ENCODE measurements around the gene TMEM116. TPM values are rescaled to one million over a fixed set of nuclear protein-coding genes. Genes with fewer than 3 reads are reported as not detected.
"Not testable (repeated sequence)": the region's sequence is repeated elsewhere in the genome, so short reads cannot be mapped to it uniquely, and the experiment has no call there.

The TMEM116 gene
- total RNA-seq, 1 donor = 20.4 TPM

DNA sequence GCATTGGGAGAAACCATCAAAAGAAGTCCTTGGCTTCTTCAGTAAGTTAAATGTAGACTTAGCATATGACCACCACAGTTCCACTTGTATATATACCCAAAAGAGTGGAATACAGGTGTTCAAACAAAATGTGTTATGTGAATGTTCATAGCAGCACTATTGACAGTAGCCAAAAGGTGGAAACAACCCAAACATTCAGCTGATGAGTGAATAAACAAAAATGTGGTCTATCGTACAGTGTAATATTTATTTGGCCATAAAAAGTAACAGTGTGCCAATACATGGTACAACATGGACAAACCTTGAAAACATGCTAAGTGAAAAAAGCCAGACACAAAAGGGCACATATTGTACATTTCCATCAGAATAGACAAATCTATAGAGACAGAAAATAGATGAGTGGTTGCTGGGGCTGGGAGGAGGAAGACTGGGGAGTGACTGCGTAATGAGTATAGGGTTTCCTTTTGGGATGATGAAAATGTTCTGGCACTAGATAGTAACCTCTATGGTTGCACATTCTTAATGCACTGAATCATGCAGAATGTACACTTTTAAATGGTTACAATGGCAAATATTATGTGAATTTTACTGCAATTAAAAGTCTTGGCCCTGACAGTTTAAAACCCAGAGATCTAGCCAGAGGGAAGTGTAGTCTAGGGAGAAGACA, 5.7 kb upstream of the TMEM116 start:
- H3K4me3 ChIP-seq (ENCODE audit: low read depth, low read length) = no peak overlapping the region
- TF ChIP-seq, protein P1, sequence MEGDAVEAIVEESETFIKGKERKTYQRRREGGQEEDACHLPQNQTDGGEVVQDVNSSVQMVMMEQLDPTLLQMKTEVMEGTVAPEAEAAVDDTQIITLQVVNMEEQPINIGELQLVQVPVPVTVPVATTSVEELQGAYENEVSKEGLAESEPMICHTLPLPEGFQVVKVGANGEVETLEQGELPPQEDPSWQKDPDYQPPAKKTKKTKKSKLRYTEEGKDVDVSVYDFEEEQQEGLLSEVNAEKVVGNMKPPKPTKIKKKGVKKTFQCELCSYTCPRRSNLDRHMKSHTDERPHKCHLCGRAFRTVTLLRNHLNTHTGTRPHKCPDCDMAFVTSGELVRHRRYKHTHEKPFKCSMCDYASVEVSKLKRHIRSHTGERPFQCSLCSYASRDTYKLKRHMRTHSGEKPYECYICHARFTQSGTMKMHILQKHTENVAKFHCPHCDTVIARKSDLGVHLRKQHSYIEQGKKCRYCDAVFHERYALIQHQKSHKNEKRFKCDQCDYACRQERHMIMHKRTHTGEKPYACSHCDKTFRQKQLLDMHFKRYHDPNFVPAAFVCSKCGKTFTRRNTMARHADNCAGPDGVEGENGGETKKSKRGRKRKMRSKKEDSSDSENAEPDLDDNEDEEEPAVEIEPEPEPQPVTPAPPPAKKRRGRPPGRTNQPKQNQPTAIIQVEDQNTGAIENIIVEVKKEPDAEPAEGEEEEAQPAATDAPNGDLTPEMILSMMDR (IDR thresholded peaks at IDR 0.05; ENCODE audit: insufficient read depth, low read length) = no peak
- DNase-seq (ENCODE audit: low read depth) = peak; percentile 79

DNA sequence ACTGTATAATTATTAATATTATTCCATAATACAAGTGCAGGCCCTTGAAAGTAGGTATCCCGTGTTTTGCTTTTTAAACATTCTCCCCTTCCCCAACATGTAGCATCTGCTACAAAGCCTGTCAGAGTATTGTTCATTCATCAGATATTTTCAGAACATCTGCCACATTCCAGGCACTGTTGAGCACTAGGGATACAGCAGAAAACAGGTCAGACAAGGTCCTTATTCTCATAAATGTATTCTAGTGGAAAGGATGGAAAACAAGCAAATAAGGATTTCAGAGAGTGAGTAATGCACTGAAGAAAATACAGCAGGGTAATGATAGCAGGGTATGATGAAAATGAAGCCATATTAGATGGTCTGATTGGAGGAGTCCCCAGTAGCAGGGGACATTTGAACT, 4.1 kb upstream of the TMEM116 start:
- no peak overlapping the region for H3K4me3 ChIP-seq (ENCODE audit: low read depth, low read length)
- TF ChIP-seq, protein P1 (IDR thresholded peaks at IDR 0.05; ENCODE audit: insufficient read depth, low read length) = no peak
- DNase-seq (ENCODE audit: low read depth) = no peak

DNA sequence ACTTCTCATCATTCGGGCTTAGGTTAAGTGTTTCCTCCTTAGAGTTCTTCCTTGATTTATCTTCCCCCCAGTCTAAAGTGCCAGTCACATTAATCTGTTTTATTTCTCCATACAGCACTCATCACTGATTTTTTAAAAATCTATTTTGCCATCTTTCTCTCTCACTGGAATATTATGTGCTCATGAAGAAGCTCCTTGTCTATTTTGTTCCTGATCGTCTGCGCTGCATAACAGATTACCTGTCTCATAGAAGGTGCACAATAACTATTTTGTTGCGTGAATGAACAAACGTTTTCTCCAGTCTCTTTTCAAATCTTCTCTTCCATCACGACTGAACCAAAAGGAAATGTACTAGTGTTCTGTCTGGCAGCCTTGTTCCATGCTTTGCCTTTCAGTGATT, 3.0 kb upstream of the TMEM116 start:
- DNase-seq (ENCODE audit: low read depth) = no peak
- no peak overlapping the region for H3K4me3 ChIP-seq (ENCODE audit: low read depth, low read length)
- TF ChIP-seq, protein P1 (IDR thresholded peaks at IDR 0.05; ENCODE audit: insufficient read depth, low read length) = no peak

DNA sequence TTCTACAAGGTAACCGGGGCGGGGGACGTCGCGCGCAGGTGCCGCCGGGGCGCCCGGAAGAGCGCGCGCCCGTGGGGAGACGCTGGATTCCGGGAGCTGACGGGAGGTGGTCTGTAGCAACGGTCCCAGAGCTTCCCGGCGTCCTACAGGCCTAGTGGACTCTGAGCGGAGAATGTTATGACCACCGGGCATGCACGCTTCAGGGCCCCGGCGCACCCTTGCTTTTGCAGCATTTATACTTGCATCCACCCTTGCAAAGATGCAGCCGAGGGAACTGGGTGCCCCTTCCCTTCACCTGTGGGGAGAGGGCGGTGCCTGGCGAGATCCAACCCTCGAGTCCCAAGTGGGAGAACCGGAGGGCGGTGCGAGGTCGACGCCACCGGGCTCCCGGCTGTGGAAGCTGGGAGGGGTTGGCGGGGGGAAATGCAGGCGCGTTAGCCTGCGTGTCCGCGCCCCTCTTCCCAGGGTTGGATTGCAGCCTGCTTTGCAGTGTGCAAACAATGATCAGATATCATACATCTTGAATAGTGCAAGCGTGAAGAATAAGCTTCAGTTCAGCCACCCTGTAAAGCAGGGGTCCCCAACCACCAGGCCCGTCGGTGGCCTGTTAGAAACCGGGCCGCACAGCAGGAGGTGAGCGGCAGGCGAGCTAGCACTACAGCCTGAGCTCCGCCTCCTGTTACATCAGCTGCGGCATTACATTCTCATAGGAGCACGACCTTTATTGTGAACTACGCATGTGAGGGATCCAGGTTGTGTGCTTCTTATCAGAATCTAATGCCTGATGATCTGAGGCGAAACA, 837 bp upstream of the TMEM116 start:
- peak; percentile 76 for DNase-seq (ENCODE audit: low read depth)
- H3K4me3 ChIP-seq (ENCODE audit: low read depth, low read length) = peak overlapping the region; percentile 91
- TF ChIP-seq, protein P1 (IDR thresholded peaks at IDR 0.05; ENCODE audit: insufficient read depth, low read length) = no peak

DNA sequence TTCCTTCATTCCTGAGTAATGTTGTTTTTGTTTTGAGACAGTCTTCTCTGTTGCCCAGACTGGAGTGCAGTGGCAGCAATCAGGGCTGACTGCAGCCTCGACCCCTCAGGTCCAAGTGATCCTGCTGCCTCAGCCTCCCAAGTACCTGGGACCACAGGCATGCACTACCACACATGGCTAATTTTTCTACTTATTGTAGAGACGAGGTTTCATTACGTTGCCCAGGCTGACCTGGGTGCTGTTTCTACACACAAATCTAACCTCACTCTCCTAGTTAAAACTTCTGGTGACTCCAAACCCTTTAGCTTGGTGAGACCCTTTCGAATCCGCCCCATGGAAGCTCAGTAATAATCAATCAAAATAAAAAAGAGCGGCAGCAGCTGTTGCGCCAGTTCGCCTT, 1.3 kb downstream of the TMEM116 start:
- DNase-seq (ENCODE audit: low read depth) = no peak
- H3K4me3 ChIP-seq (ENCODE audit: low read depth, low read length) = peak overlapping the region; percentile 95
- TF ChIP-seq, protein P1 (IDR thresholded peaks at IDR 0.05; ENCODE audit: insufficient read depth, low read length) = no peak

DNA sequence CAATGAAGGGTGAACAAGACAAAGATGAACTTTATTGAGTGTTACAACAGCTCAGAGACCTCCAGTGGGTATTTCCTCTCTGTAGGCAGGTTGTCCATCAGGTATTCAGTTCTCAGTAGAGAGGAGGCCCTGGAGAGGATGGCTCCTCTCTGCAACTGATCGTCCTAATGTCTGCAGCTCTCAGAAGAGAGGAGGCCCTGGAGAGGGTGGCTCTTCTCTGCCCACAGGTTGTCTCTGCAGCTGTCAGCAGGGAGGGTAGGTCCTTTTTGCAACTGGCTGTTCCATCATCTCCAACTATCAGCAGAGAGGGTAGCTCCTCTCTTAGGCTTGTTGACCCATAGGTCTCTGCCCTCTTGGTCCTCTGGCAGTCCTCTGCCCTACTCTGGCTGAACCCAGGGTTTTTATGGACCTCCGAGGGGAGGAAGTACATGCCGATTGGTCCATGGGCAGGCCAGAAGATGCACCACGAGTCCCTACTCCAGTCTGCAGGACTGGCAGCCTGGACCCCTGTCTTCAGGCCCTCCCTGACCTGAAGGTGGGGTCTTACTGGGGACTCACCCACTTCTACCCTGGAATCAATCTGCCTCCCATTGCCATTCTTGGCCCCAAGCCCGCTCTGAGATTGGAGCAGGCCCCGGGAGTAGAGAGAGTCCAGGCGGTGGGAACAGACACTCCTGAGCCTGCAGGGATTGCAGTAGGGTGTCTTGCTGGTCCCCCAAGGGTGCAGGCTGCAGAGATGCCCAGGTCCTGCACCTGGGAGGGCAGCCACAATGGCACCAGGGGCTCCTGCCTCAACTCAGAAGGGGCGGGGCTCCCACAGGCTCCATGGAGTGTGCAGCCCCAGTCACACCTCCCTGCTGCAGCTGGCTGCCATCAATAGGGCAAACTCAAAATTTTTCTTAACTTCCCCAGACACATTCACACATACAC, 2.3 kb downstream of the TMEM116 start:
- DNase-seq (ENCODE audit: low read depth) = no peak
- TF ChIP-seq, protein P1 (IDR thresholded peaks at IDR 0.05; ENCODE audit: insufficient read depth, low read length) = no peak
- H3K4me3 ChIP-seq (ENCODE audit: low read depth, low read length) = no peak overlapping the region

DNA sequence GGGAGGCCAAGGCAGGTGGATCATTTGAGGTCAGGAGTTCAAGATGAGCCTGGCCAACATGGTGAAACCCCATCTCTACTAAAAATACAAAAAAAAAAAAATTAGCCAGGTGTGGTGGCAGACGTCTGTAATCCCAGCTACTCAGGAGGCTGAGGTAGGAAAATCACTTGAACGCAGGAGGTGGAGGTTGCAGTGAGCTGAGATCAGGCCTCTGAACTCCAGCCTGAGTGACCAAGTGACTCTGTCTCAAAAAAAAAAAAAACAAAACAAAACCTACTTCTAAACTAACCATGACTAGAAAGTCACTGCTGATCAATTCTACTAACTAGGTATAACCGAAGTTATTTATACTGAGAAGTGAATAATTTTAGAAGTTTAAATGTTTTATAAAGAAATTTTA, 3.4 kb downstream of the TMEM116 start:
- not testable (repeated sequence) for DNase-seq (ENCODE audit: low read depth); H3K4me3 ChIP-seq (ENCODE audit: low read depth, low read length)

All from fibroblast of the aortic adventitia (primary cell).